HS-27A (cell line): ENCODE results near the gene RMND1.
"Not testable (repeated sequence)": the region's sequence is repeated elsewhere in the genome, so short reads cannot be mapped to it uniquely, and the experiment has no call there.

ENCODE experiments used
- DNase-seq: peaks from one replicate; pipeline ENCODE4 v3.0.0-alpha.2; 2012; ENCODE audit warnings: low read depth, missing footprints

RMND1 gene

GRCh38 chr6:151385177-151385576 is 66.7 kb downstream of the RMND1 start:
- DNase-seq = no peak

DNA sequence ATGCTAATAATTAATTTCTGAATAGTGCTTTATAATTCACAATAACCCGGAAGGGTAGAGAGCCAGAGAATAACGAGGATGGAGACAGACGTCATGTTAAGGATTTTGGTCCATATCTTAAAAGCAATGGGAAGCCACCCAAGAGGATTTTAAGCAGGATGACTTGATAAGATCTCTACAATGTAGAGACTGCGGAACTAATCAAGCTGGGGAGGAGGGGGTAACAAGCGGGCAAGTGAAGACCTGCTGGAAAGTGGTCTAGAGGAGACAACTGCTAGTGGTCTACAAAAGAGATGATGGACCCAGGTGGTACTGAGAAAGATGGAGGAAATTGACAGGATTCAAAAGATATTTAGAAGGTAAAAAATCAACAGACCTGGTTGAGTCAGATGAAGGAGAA is 67.8 kb downstream of the RMND1 start:
- DNase-seq = no peak

DNA sequence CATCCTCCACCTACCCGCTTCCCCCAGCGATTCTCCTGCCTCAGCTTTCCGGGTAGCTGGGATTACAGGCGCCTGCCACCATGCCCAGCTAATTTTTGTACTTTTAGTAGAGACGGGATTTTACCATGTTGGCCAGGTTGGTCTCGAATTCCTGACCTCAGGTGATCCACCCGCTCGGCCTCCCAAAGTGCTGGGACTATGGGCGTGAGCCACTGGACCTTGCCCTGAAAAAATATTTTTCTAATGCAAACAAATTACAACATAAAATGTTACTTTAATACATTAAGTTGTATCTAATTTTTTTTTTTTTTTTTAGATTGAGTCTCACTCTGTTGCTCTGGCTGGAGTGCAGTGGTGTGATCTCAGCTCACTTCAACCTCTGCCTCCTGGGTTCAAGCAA is 69.3 kb downstream of the RMND1 start:
- not testable (repeated sequence) for DNase-seq

GRCh38 chr6:151381722-151382121 is 70.2 kb downstream of the RMND1 start:
- DNase-seq = no peak

- DNase-seq = no peak
Observed at GRCh38 chr6:151380848-151381205, 71.1 kb downstream of the RMND1 start.

DNA sequence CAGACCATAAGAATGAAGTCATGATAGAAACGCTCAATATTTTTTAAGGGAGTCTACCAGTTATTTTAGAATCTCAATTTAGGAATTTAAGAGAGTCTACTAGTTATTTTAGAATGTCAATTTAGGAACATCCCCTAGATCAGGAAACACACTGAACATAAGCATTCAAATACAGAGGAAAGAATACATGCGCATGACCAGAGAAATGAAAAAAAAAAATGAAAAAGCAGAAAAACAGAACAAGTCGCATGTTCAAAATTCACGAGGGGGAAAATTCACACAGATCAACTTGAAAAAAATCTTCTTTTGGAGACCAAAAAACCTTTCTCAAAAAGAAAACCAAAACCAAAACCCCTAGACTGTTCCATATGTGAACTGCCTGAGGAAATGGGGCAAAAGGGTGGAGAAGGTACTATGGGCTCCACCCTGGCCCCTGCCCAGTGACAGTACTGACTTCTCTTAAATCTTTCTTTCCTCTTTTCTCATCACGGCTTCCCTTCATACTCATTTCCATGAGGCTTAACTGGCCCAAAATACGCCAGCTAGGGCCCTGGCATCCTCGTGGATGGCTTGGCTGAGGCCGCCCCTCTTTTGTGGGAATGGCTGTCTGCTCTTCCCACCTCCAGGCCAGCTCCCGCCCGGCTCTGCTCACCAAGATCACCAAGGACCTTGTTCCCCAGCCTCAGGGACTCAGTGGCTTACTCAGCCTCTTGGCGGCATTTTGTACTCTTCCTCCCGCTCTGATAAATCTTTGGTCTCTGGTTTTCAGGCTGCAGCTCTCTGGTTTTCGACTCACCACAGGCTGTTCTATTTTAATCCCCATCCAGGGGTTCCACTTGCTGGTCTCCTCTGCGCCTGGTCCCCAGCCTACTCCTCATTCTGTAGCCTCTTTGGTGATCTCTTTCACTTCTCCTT is 71.7 kb downstream of the RMND1 start:
- no peak for DNase-seq

DNA sequence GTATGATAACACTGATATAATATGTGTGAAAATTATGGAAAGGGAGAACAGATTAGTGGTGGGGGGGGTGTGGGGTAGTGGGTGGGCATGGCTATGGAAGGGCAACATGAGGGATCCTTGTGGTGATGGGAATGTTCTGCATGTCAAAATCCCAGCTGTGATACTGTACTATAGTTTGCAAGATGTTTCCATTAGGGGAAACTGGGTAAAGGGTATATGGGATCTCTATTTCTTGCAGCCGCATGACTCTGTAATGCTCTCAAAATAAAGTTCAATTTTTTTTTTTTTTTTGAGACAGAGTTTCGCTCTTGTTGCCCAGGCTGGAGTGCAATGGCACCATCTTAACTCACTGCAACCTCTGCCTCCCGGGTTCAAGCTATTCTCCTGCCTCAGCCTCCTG is 74.8 kb downstream of the RMND1 start:
- no peak for DNase-seq

- no peak for DNase-seq
Observed at GRCh38 chr6:151376440-151376839, 75.5 kb downstream of the RMND1 start.

DNA sequence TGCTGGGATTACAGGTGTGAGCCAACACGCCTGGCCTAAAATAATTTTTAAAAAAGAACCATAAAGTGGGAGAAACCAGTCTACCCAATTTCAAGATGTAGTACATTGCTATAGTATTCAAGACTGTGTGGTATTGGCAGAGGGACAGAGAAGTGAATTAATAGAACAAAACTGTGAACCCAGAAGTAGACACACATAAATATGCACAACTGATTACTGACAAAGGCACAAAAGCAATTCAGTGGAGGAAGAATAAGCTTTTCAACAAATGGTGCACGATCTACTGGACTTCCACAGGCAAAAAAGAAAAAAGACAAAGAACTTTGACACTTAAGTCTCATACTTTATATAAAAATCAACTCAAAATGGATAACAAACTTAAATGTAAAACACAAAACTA is 76.1 kb downstream of the RMND1 start:
- DNase-seq = no peak

DNA sequence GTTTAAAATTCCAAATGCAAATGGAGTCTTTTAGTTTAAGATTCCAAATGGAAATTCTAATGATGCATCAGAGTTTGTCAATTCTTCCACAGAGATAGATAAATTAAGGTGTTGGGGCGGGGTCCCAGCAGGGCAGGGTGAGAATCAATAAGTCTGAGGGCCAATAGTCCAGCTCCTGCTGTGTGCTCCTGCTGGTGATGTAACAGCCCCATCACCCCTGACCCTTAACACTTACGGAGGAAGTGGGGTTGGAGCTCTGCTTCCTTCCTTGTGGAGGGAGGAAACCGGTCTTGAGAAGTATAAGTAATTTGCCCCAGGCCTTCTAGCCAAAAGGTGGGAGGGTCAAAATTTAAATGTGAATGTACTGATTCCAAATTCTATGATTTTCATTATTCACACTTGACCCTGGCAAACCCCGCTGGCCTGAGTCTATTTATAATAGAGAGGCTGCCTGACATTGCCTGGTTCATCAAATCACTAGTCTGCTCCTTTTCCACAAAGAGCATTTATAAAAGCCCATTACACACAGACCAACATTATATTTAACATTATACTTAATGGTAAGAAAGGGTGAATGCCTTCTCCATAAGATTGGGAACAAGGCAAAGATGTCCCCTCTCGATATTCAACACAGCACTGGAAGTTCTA is 77.8 kb downstream of the RMND1 start:
- DNase-seq = no peak

- no peak for DNase-seq
Observed at GRCh38 chr6:151372164-151372563, 79.8 kb downstream of the RMND1 start.

- DNase-seq = no peak
Observed at GRCh38 chr6:151370509-151371078, 81.3 kb downstream of the RMND1 start.

GRCh38 chr6:151365233-151365632 is 86.7 kb downstream of the RMND1 start:
- no peak for DNase-seq

GRCh38 chr6:151359486-151359885 is 92.4 kb downstream of the RMND1 start:
- no peak for DNase-seq

GRCh38 chr6:151358475-151358874 is 93.5 kb downstream of the RMND1 start:
- no peak for DNase-seq

GRCh38 chr6:151357758-151358436 is 94.0 kb downstream of the RMND1 start:
- DNase-seq = no peak

DNA sequence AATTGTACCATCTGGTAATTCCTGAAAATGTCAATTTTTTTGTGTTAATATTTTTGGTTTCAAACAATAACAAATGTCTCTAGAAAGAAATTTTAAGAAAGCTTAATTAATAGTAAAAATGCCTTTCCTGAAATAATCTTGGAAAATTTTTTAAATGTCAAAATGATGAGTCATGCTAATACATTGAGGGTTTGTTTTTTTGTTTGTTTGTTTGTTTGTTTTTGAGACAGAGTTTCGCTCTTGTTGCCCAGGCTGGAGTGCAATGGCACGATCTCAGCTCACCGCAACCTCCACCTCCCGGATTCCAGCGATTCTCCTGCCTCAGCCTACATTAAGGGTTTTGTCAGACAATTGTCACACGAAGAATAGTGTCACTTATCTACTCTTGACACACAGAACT is 94.9 kb downstream of the RMND1 start:
- DNase-seq = not testable (repeated sequence)
